Measurements from ENCODE around the gene SPATA31D3. TPM values are rescaled to one million over a fixed set of nuclear protein-coding genes. Genes with fewer than 3 reads are reported as not detected.

The SPATA31D3 gene
- not detected in 2 replicates for total RNA-seq

DNA sequence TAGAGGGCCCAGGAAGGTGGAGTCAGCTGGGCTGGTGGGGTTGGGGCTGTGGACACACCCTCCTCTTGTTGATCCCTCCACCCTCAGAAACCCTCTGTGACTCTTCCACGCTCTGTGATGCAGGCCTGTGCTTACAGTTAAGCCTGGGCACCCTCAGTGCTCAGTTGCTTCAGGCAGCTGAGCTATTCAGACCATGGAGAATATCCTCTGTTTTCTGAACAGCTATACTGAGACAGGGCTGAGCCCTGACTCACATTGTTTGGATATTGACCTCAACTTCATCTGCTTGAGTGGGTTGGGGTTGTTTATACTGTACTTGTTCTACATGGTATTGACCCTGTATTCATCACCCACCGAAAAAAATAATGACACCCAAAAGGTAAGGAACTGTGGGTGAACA, at the start of gene SPATA31D3:
Gene SPATA31D3, plus strand, starts transcription at position 108 of the 400 bp plus-strand sequence. Its CDS starts 86 bp downstream, at position 194.

DNA sequence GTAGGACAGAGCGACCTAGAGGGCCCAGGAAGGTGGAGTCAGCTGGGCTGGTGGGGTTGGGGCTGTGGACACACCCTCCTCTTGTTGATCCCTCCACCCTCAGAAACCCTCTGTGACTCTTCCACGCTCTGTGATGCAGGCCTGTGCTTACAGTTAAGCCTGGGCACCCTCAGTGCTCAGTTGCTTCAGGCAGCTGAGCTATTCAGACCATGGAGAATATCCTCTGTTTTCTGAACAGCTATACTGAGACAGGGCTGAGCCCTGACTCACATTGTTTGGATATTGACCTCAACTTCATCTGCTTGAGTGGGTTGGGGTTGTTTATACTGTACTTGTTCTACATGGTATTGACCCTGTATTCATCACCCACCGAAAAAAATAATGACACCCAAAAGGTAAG, 15.0 kb upstream of the SPATA31D3 start, which contains the start of gene SPATA31D4:
Gene SPATA31D4, plus strand, starts transcription at position 124 of the 400 bp plus-strand sequence. Its CDS starts 86 bp downstream, at position 210.

DNA sequence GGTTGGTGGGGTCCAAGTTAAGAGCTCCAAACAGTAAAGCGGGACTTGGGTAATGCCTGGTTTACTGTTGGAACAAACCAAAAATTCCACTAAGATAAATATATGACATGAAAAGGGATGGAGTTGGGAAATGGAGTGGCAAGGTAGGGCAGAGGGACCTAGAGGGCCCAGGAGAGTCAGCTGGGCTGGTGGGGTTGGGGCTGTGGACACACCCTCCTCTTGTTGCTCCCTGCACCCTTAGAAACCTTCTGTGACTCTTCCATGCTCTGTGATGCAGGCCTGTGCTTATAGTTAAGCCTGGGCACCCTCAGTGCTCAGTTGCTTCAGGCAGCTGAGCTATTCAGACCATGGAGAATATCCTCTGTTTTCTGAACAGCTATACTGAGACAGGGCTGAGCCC, 45.2 kb downstream of the SPATA31D3 start, which contains the start of gene SPATA31D1:
Gene SPATA31D1, plus strand, starts transcription at position 301 of the 400 bp plus-strand sequence. Its CDS starts 47 bp downstream, at position 348.

Other genes starting within 250 kb of the SPATA31D3 start
- gene SPATA31D4, start 15.1 kb upstream of the SPATA31D3 start, total RNA-seq: not detected in 2 replicates
- not detected in 2 replicates for gene SPATA31D1, start 45.3 kb downstream of the SPATA31D3 start, total RNA-seq

Measured in aortic smooth muscle cell (primary cell).